ENCODE data around the gene APPL1.

DNA sequence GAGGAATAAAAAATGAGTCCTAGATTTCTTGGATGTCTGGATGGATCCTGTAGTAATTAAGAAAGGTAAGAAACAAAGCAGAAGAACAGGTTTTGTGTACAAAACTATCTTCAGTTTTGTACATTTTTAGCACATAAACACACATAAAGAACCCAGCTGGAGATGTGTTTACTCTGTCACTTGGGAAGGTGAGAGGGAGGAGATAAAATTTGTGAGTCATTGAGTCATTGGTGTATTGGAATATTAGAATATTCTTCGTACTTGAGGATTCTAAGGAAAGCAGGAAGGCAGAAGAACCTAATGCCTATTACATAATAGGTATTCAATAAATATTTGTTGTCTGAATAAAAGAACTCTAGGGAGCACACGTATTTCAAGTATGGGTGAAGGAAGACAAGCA, 17.4 kb downstream of the APPL1 start:
- TF ChIP-seq SUZ12 (IDR thresholded peaks at IDR 0.05; ENCODE audit: extremely low read depth, insufficient read depth, insufficient read length) (no peak), YY1 (IDR thresholded peaks at IDR 0.05; ENCODE audit: insufficient read depth, insufficient read length) (no peak), ZNF274 (IDR thresholded peaks at IDR 0.05; ENCODE audit: low read depth, low read length) (no peak)
